ENCODE results near the gene UGP2. TPM values are rescaled to one million over a fixed set of nuclear protein-coding genes. Genes with fewer than 3 reads are reported as not detected.

UGP2 gene
- total and polyA plus RNA-seq, 2 donors from 2014 or later = 118 to 140 TPM

- H3K27ac ChIP-seq (ENCODE audit: low read depth in 2 of 2, low read length in 2 of 2) = no peak overlapping the region
- peaks cover 0 to 3% (median 2%) of the 10 kb centered on the region in 3 donors for H3K4me1 ChIP-seq (ENCODE audit: control insufficient read depth in 2 of 3, insufficient read depth in 2 of 3, low read depth in 1 of 3, low read length in 3 of 3)
- DNase-seq (peak in 2 of 5 donors; percentile 52 to 71), FAIRE-seq (no peak)
- H3K36me3 ChIP-seq (ENCODE audit: control insufficient read depth in 2 of 3, insufficient read depth in 3 of 3, low read length in 3 of 3) = no peaks in the 10 kb centered on the region
- no peak for TF ChIP-seq CTCF (IDR thresholded peaks at IDR 0.05; ENCODE audit: borderline replicate concordance, extremely low read depth, insufficient read depth)
- intact Hi-C loops (cut with DNase I) = no loop called here
- H3K9me3 ChIP-seq (ENCODE audit: control insufficient read depth in 2 of 3, insufficient read depth in 1 of 3, low read length in 3 of 3) = no peaks in the 10 kb centered on the region
- no peak overlapping the region for H3K9ac ChIP-seq (ENCODE audit: low read length in 3 of 3)
- no peak overlapping the region for H3K4me3 ChIP-seq (ENCODE audit: low read length in 3 of 3)
- no peaks in the 10 kb centered on the region for H3K27me3 ChIP-seq (ENCODE audit: control insufficient read depth, insufficient read depth, low read length)
Measured at GRCh38 chr2:63818271-63818670, 23.4 kb upstream of the UGP2 start.

GRCh38 chr2:63819256-63819655 is 22.4 kb upstream of the UGP2 start:
- Histone ChIP-seq H3K9me3 (ENCODE audit: control insufficient read depth in 2 of 3, insufficient read depth in 1 of 3, low read length in 3 of 3) (no peaks in the 10 kb centered on the region), H3K4me1 (ENCODE audit: control insufficient read depth in 2 of 3, insufficient read depth in 2 of 3, low read depth in 1 of 3, low read length in 3 of 3) (peaks cover 0 to 3% (median 2%) of the 10 kb centered on the region in 3 donors), H3K27me3 (ENCODE audit: control insufficient read depth, insufficient read depth, low read length) (no peaks in the 10 kb centered on the region), H3K4me3 (ENCODE audit: low read length in 3 of 3) (no peak overlapping the region), H3K36me3 (ENCODE audit: control insufficient read depth in 2 of 3, insufficient read depth in 3 of 3, low read length in 3 of 3) (no peaks in the 10 kb centered on the region), H3K27ac (ENCODE audit: low read depth in 2 of 2, low read length in 2 of 2) (no peak overlapping the region), H3K9ac (ENCODE audit: low read length in 3 of 3) (no peak overlapping the region)
- intact Hi-C loops (cut with DNase I) = no loop called here
- FAIRE-seq (no peak), DNase-seq (peak in 2 of 5 donors; percentile 20 to 24)
- no peak for TF ChIP-seq CTCF (IDR thresholded peaks at IDR 0.05; ENCODE audit: borderline replicate concordance, extremely low read depth, insufficient read depth)

DNA sequence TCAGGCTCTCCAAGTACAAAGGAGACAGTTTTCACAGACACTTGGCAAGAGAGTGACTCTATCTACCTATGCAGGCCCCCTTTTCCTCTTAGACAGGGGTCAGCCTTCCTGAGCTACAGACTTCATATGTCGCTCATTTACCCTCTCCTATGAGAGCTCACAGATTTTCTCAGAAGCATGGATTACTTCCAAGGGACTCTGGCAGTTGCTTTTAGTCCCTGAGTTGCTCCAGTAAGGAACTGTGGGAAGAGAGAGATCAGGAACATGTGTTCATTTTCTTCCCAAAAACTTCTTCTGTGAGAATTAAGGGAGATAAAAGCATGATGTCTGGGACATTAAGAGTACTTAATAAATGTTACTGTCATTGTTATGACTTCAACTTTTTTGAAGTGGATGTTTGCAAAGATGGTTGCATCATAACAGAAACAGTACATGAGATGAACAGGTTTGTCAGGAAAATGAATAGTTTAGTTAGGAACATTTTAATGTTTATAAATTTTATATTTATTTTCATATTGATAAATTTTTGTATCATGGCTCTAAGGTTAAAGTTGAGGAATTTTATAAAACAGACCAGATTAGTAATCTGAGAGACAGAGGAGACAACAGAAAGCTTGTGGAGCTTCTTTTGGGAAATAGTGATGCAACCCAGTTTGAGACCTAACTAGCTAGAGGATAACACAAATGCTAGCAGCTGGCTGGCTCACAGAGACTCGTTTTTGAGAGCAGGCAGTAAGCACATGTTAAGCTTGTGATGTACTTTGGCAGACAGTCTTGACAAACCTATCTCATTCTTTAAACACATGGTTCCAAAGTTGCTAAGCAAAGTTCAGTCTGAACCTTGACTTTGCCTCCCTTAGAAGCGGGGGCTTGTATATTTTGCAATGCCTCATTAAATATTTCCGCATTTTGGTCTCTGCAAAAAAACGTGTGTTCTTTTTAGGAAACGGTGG is 21.7 kb upstream of the UGP2 start:
- H3K9me3 ChIP-seq (ENCODE audit: control insufficient read depth in 2 of 3, insufficient read depth in 1 of 3, low read length in 3 of 3) = no peaks in the 10 kb centered on the region
- FAIRE-seq (peak; percentile 17), DNase-seq (peak in 2 of 5 donors; percentile 26 to 51)
- H3K36me3 ChIP-seq (ENCODE audit: control insufficient read depth in 2 of 3, insufficient read depth in 3 of 3, low read length in 3 of 3) = no peaks in the 10 kb centered on the region
- peak overlapping the region in 1 of 2 donors; percentile 18 for H3K27ac ChIP-seq (ENCODE audit: low read depth in 2 of 2, low read length in 2 of 2)
- no peak for TF ChIP-seq CTCF (IDR thresholded peaks at IDR 0.05; ENCODE audit: borderline replicate concordance, extremely low read depth, insufficient read depth)
- H3K4me1 ChIP-seq (ENCODE audit: control insufficient read depth in 2 of 3, insufficient read depth in 2 of 3, low read depth in 1 of 3, low read length in 3 of 3) = peaks cover 0 to 3% (median 2%) of the 10 kb centered on the region in 3 donors
- no peak overlapping the region for H3K9ac ChIP-seq (ENCODE audit: low read length in 3 of 3)
- no peak overlapping the region for H3K4me3 ChIP-seq (ENCODE audit: low read length in 3 of 3)
- H3K27me3 ChIP-seq (ENCODE audit: control insufficient read depth, insufficient read depth, low read length) = no peaks in the 10 kb centered on the region
- intact Hi-C loops (cut with DNase I) = no loop called here
